SU-DHL-6 (cell line): ENCODE results near the gene PRSS27.

Source experiments
- EZH2phosphoT487 ChIP-seq: fragments of 200-600 bp; sonication (generic), shearing (Covaris generic); conservative IDR thresholded peaks from 2 replicates; pipeline ENCODE4 v1.6.1; 2018; ENCODE audit warnings: mild to moderate bottlenecking, antibody characterized with exemption, low read length, moderate library complexity, mixed read lengths
- TF ChIP-seq, protein P1 (sequence below): fragments of 200-600 bp; sonication (generic); IDR thresholded peaks from one replicate; pipeline ENCODE4 v1.5.1; 2017; ENCODE audit warnings: antibody characterized with exemption, mild to moderate bottlenecking, low read length, moderate library complexity; ENCODE audit not compliant: insufficient read depth, poor library complexity, severe bottlenecking

DNA sequence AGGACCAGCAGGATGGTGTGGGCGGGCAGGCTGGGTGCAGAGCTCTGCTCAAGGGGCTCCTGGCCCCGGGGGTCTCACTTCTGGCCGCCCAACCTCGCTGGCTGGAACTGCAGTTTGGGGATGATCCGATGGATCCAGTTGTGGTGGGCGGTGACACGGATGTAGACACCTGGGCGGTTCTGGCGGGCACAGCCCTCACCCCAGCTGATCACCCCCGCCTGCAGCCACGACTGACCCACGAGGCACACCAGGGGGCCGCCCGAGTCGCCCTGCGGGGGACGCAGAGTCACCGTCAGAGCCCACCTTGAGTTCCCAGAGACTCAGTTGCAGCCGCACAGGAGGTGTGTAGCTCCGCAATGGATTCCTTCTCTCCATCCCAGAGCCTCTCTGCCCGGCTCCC lies 7.5 kb downstream of the PRSS27 start:
- TF ChIP-seq, protein P1, sequence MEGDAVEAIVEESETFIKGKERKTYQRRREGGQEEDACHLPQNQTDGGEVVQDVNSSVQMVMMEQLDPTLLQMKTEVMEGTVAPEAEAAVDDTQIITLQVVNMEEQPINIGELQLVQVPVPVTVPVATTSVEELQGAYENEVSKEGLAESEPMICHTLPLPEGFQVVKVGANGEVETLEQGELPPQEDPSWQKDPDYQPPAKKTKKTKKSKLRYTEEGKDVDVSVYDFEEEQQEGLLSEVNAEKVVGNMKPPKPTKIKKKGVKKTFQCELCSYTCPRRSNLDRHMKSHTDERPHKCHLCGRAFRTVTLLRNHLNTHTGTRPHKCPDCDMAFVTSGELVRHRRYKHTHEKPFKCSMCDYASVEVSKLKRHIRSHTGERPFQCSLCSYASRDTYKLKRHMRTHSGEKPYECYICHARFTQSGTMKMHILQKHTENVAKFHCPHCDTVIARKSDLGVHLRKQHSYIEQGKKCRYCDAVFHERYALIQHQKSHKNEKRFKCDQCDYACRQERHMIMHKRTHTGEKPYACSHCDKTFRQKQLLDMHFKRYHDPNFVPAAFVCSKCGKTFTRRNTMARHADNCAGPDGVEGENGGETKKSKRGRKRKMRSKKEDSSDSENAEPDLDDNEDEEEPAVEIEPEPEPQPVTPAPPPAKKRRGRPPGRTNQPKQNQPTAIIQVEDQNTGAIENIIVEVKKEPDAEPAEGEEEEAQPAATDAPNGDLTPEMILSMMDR, result no peak
- no peak for TF ChIP-seq EZH2phosphoT487
